Ovary (tissue), 3 donors: ENCODE measurements around the gene ASF1B.

ENCODE experiments used
- EP300 ChIP-seq: sonication (generic); formaldehyde crosslinking; IDR thresholded peaks from one replicate; pipeline ENCODE4 v1.6.1; 2017; ENCODE audit warnings: antibody characterized with exemption
- TF ChIP-seq, protein P1 (sequence below), 3 donors: fragments of 450-650 bp in 2 of 3; fragments of 200-600 bp in 1 of 3; IDR thresholded peaks; one replicate each; pipeline versions ENCODE4 v1.5.1 to v1.8.0; 2016 to 2022; ENCODE audit warnings: antibody characterized with exemption in 3 of 3, mild to moderate bottlenecking in 1 of 3
- donor health status: DM: no; HTN: no; CAD: no.

DNA sequence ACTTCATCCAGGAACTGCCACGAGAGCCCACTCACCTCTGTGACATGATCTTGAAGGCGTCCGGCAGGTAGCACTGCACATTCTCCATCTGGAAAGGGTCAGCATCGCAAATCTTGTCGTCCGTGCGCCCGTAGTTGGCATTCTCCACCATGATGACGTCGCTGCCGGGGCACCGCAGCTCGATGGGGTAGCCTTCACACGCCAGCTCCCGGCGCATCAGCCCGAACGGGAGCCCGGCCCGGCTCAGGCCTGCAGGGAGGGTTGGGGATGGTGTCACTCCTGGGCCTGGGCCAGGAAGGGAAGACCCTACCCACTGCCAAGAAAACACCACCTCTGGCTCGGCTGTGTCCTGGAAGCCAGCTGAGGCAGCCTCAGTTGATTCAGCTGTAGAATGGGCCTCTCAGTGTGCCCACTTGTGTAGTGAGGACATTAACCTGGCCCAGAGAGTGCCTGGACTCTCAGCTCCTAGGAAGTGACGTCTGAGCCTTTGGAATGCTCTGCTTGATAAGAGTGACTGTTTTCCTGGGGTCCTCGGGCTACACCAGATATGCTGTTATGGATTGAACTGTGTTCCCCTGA, 41.2 kb upstream of the ASF1B start:
- TF ChIP-seq, protein P1, sequence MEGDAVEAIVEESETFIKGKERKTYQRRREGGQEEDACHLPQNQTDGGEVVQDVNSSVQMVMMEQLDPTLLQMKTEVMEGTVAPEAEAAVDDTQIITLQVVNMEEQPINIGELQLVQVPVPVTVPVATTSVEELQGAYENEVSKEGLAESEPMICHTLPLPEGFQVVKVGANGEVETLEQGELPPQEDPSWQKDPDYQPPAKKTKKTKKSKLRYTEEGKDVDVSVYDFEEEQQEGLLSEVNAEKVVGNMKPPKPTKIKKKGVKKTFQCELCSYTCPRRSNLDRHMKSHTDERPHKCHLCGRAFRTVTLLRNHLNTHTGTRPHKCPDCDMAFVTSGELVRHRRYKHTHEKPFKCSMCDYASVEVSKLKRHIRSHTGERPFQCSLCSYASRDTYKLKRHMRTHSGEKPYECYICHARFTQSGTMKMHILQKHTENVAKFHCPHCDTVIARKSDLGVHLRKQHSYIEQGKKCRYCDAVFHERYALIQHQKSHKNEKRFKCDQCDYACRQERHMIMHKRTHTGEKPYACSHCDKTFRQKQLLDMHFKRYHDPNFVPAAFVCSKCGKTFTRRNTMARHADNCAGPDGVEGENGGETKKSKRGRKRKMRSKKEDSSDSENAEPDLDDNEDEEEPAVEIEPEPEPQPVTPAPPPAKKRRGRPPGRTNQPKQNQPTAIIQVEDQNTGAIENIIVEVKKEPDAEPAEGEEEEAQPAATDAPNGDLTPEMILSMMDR (IDR thresholded peaks at IDR 0.05): no peak
- TF ChIP-seq EP300: no peak
